Heart left ventricle (tissue), 13 donors: Measurements from ENCODE around the gene GADD45GIP1.

Experiments
- POLR2A ChIP-seq, 2 donors: fragments of 450-650 bp; IDR thresholded peaks; one replicate each; pipeline ENCODE4 v1.6.1; 2017; ENCODE audit warnings: antibody characterized with exemption in 2 of 2, mild to moderate bottlenecking in 2 of 2, moderate library complexity in 2 of 2
- TF ChIP-seq, protein P1 (sequence below), 12 donors: fragments of 200-600 bp; sonication (generic) in 4 of 12; IDR thresholded peaks; one replicate each; pipeline versions ENCODE4 v1.5.0 to v1.8.0; 2018 to 2022; ENCODE audit warnings: antibody characterized with exemption in 12 of 12, mild to moderate bottlenecking in 5 of 12
- donor health status: ischemic (EF 13 %, LVEDD 7.1; RV severe dilation, severe dysfunction).
- donor health status: DM: no; HTN: yes; CAD: no.
- donor health status: DM: no; HTN: no; CAD: no.
- donor health status: ischemic (EF 25% LVEDD 6.9; RV normal size, moderate dysfunction).
- donor health status: ischemic (EF 25% LVEDD 5.7; RV mildly dilated, moderate dysfunction).
- donor health status: ischemic (EF 35%, LVEDD 5.7; RV mildly dilated, moderate dysfunction).
- donor health status: nonischemic (EF 11% LVEDD 7.7; RV severe dilation, severe dysfunction).
- donor health status: DM: yes; HTN: yes; CAD: no.
- donor health status: PGD.
- donor health status: ischemic (EF 29% LVEDD 5.4; RV normal size, mild dysfunction).
- donor health status: nonischemic (EF 23%, LVEDD 6.1; RV moderate dilation, normal function).

- TF ChIP-seq, protein P1, sequence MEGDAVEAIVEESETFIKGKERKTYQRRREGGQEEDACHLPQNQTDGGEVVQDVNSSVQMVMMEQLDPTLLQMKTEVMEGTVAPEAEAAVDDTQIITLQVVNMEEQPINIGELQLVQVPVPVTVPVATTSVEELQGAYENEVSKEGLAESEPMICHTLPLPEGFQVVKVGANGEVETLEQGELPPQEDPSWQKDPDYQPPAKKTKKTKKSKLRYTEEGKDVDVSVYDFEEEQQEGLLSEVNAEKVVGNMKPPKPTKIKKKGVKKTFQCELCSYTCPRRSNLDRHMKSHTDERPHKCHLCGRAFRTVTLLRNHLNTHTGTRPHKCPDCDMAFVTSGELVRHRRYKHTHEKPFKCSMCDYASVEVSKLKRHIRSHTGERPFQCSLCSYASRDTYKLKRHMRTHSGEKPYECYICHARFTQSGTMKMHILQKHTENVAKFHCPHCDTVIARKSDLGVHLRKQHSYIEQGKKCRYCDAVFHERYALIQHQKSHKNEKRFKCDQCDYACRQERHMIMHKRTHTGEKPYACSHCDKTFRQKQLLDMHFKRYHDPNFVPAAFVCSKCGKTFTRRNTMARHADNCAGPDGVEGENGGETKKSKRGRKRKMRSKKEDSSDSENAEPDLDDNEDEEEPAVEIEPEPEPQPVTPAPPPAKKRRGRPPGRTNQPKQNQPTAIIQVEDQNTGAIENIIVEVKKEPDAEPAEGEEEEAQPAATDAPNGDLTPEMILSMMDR (IDR thresholded peaks at IDR 0.05): no peak
- TF ChIP-seq POLR2A (IDR thresholded peaks at IDR 0.05): no peak
Measured at GRCh38 chr19:12936582-12936981, 20.4 kb downstream of the GADD45GIP1 start.
